Right forelimb (tissue), 1 donor: ENCODE data around the gene ELANE.
"Not testable (repeated sequence)": the region's sequence is repeated elsewhere in the genome, so short reads cannot be mapped to it uniquely, and the experiment has no call there.

Source experiments
- DNase-seq: peaks from one replicate; pipeline ENCODE4 v3.0.0-alpha.2; 2018

Gene ELANE

DNA sequence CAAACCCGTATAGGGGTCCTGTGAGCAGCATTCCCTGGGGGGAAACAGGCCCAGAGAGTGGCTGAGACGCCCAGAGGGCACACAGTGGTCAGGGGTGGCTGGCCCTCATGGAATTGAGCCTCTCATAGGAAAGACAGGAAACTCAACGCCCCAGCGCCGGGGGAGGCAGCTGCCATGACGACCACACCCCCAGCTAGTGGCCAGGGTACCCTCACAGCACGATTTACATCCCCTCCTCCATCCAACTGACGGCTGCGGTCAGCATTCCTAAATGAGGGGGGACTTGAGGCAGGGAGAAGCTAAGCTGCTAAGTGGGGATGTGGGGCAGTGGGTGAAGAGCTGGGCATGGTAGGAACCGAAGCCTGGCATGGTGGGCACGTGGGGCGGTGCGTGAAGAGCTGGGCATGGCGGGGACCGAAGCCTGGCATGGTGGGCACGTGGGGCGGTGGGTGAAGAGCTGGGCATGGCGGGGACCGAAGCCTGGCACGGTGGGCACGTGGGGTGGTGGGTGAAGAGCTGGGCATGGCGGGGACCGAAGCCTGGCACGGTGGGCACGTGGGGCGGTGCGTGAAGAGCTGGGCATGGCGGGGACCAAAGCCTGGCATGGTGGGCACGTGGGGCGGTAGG, 30.9 kb downstream of the ELANE start:
- no peak for DNase-seq

DNA sequence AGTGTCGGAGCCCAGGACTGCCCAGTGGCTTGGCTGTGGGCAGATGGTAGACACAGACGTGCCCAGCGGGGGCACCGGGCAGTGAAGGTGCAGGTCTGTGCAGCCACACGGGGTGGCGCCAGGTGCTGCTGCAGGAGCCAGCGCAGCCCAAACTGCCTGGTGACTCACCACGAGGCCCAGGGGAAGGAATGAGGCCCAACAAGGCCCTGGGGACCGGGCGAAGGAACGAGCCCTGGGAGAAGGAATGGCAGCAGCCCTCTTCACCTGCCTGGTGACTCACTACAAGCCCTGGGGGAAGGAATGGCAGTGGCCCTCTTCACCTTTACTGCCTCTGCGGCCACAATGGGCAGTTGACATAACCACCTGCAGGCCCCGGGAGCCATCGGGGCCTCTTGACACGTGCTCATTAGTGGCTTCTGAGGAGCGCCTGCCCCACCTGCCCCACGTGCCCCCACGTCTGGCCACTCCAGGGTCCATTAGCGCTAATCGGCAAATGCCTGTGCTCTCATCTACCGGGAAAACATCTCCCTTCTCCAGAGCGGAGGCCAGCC, 31.6 kb downstream of the ELANE start:
- no peak for DNase-seq

DNA sequence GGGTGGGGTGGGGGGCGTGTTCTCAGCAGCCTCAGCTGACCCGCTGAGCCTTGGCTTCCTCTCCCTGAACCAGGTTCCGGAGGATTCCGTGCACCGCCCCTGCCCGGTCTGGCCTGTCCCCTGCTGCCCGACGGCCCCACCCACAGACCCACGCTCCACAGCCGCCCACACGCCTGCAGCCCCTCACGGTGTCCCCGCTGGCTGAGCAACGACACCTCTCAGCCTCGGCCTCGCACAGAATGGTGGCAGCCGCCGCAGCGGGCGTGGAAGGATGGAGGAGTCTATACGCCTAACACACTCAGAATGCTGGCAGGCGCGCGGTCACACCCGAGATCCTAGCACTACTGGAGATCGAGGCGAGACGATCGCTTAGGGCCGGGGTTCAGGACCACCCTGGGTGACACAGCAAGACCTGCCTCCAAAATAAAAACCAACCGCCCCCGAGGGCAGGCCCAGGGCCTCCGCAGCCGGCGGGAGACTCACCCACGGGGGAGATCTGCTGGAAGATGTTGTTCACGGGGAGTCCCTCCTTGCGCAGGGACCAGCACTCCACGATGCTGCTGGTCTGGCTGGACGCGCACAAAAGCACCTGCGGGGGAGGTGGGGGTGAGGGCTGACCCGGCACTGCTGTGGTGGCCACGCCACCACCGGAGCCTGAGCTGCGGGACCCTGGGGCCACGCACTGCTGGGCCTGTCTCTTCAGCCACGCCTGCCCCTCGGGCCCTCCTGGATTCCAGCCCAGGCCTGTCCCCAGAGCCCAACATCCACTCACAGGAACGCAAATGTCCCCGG, 32.5 kb downstream of the ELANE start:
- no peak for DNase-seq

- DNase-seq: no peak
Measured at GRCh38 chr19:885536-886224, 33.6 kb downstream of the ELANE start.

GRCh38 chr19:887072-887471, 35.0 kb downstream of the ELANE start:
- DNase-seq: no peak

DNA sequence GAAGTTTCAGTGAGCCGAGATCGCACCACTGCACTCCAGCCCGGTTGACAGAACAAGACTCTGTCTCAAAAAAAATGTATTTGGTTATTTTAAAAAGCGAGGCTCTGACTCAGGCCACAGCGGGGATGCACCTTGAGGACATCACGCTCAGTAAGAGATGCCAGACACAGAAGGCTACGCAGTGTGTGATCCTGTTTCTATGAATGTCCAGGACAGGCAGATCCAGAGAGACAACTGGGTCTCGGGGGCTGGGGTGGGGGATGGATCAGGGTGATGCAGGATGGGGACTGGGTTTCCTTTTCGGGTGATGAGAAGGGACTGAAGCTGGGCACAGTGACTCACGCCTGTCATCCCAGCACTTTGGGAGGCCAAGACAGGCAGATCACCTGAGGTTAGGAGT, 35.5 kb downstream of the ELANE start:
- no peak for DNase-seq

- DNase-seq: no peak
Measured at GRCh38 chr19:888581-889385, 36.7 kb downstream of the ELANE start.

DNA sequence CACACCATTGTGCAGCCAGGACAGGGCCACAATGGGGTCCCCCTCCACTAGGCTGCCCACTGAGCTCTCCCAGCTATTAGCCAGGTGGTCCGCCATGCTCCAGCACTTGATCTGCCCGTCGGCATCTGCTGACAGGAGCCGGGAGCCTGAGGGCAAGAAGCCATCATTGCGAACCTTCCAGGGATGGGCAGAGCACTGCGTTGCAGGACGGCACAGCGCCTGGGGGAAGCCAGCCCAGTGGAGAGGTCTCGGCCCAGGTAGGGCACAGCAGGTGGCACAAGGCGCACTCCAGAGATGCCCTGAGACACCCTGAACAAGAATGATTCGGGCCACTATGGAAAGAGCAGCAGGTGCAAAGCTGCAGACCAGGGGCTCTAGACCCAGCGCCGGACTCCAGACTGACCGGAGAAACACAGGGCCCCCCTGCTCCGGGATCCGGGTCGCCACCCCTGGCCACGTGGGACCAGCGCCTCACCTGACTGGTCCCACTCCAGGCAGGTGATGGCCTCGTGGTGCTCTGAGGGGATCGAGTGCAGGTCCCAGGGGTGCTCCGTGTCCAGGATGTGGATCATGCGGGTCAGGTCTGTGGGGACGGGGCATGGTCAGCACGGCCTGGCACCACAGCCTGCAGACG, 37.7 kb downstream of the ELANE start:
- DNase-seq: no peak

DNA sequence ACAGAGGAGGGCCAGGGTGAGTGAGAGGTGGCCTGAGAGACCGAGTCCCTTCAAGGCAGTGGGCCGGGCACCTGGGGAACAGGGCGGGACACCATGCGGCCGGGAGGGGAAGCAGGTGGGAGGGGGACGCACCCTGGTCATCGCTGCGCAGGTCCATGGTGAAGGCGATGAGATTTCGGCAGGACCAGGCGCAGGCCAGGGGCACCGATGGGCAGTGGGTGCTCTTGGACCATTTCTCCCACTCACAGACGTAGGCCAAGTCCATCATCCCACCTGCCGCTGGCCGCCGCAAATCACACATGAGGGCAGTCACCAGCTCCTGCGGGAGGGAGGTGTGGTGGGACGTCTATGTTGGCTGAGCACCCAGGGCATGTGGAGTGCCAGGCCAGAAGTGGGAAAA, 38.7 kb downstream of the ELANE start:
- no peak for DNase-seq

- not testable (repeated sequence) for DNase-seq
Measured at GRCh38 chr19:891421-892200, 39.5 kb downstream of the ELANE start.

DNA sequence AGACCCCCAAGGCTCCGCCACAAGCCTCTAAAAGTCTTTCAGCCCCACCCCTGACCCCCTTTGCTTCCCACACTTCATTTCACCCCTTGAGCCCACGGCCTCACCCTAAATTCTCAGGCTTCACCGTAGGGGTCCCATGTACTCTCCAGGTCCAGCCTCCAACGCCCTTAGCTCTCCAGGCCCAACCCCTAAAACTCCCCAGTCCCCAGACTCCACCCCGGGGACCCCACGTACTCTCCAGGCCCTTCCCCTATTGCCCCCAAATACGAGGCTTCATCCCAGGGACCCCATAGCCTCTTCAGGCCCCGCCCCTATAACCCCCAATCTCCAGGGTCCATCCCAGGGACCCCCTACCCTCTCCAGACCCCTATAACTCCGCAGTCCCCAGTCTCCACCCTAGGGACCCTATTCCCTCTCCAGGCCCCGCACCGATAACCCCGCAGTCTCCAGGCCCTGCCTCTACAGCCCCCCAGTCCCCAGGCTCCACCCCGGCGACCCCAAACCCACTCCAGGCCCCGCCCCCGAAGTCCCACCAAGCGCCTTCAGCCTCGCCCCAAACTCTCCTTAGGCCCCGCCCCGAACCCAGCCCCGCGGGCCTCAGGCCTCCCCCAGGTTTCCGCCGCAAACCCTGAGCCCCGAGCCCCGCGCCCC, 40.3 kb downstream of the ELANE start:
- no peak for DNase-seq

DNA sequence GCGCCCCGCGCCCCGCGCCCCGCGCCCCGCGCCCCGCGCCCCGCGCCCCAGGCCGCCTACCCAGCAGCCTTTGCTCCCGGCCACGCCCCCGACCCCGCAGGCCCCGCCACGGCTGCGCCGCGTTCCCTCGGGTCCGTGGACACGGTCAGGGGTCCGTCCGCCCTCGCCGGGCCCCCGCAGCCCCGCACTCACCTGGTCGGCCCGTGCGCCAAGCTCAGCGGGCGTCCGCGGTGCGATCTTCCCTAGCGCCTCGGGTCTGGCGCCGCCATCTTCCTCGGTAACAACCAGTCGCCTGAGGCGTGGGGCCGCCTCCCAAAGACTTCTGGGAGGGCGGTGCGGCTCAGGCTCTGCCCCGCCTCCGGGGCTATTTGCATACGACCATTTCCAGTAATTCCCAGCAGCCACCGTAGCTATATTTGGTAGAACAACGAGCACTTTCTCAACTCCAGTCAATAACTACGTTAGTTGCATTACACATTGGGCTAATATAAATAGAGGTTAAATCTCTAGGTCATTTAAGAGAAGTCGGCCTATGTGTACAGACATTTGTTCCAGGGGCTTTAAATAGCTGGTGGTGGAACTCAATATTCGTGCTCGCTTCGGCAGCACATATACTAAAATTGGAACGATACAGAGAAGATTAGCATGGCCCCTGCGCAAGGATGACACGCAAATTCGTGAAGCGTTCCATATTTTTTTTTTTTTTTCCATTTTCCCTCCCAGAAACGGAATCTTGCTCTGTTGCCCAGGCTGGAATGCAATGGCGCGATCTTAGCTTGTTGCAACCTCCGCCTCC, 41.0 kb downstream of the ELANE start, which contains the start of the genes MED16 and RNU6-9:
Gene MED16, minus strand, starts transcription at position 294 of the 796 bp plus-strand sequence. CDS start 2,056 bp downstream, outside the sequence.
Gene RNU6-9, plus strand, starts transcription at position 591 of the 796 bp plus-strand sequence.
- peak; percentile 94 for DNase-seq

- no peak for DNase-seq
Measured at GRCh38 chr19:896434-896833, 44.3 kb downstream of the ELANE start.

DNA sequence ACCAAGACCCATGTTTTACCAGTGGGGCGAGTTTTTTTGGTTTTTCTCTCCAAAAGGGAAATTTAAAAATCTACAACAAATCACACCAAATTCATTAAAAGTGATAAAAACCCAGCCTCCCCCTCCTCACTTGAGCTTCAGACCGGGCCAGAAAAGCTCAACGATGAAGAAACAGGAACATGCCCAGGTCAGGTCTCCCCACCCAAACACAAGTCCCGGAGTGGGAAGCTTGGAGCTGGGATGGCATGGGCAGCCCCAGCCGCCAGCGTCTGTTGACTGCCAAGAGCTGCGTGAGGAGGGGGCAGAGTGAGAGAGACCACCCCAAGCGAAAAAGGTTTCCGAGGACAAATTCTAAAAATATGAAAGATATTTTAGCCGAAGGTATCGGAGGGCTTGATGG, 44.9 kb downstream of the ELANE start:
- DNase-seq: no peak

DNA sequence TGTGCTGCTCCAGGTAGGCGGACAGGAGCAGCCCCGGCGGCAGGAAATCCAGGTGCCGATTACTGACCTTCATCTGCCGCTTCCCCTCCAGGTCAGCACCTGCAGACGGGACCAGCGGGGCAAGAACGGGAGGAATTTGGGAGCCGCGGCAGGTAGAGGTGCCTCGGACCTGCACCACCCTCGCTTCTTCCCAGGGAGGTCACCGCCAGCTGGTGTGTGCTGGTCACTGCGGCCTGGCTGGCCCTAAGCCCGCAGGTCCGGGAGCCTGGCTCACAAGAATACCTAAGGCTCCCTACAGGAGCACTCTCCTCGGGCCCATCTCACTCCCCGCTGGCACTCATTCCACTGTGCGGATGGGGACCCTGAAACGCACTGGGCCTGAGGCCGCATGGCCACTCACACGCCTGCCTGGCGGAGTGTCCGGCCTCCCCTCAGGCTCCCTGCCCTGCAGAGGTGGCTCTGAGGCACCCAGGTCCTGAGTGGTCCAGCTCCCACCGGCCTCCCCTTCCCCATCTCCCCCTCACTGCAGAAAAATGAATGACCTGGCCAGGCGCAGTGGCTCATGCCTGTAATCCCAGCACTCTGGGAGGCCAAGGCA, 45.4 kb downstream of the ELANE start:
- DNase-seq: no peak

GRCh38 chr19:898663-899062, 46.6 kb downstream of the ELANE start:
- DNase-seq: no peak

DNA sequence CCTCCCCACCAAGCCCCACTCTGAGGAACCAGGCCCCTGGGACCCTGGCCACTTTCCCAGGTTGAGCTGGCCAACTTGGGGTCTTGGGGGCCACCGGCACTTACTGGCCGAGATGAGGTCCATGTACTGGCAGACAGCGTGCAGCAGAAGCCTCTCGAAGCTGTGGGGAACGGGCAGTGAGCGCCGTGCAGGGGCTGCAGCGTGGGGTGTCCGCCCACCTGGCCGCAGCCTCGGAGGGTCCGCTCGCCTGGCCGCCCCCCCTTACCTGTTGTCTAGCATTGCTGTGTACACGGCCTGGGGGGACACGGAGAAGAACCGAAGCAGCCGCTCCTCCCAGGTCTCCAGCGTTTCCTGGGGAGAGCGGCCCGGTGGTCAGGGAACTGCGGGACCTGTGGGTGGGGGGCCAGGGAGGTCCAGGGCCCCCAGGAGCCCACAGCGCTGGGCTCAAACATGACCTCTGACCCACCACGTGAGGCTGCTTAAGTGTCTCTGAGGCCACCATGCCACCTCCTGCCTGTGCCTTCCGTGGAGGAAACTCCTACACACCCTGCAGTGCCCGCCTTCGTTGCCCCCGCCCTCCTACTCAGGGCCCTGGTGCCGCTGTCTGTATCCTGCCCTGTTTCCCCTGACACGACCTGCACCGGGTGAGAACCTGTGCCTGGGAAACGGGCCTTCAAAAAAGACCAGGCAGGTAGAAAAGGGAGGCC, 47.4 kb downstream of the ELANE start:
- DNase-seq: no peak

- no peak for DNase-seq
Measured at GRCh38 chr19:900043-900301, 47.9 kb downstream of the ELANE start.
